Adrenal gland (tissue), 12 donors: ENCODE results near the gene RBM19. TPM values are rescaled to one million over a fixed set of nuclear protein-coding genes. Genes with fewer than 3 reads are reported as not detected.
A peak's percentile ranks its signal among the peaks of the same experiment; 100 is the strongest.

ENCODE experiments used
- DNase-seq, 7 donors: peaks; one replicate each; pipeline ENCODE4 v3.0.0-alpha.2; 2019 to 2020
- H3K27ac ChIP-seq, 5 donors: fragments of 200-600 bp; sonication (generic) in 4 of 5; 1 replicate in 3 of 5; 2 replicates in 2 of 5; pipeline versions ENCODE4 v1.5.1 to v1.8.0; 2016 to 2020; ENCODE audit warnings: mild to moderate bottlenecking in 1 of 5
- H3K27me3 ChIP-seq: fragments of 200-600 bp; 2 replicates; pipeline ENCODE4 v1.8.0; 2021
- H3K36me3 ChIP-seq, 2 donors: fragments of 200-600 bp; replicated peaks in 1 of 2; 1 replicate in 1 of 2; 2 replicates in 1 of 2; pipeline versions ENCODE4 v1.5.1 to v1.8.0; 2018 to 2022
- H3K4me1 ChIP-seq, 2 donors: fragments of 200-600 bp; replicated peaks in 1 of 2; 1 replicate in 1 of 2; 2 replicates in 1 of 2; pipeline versions ENCODE4 v1.5.1 to v1.8.0; 2018 to 2021
- H3K4me3 ChIP-seq, 4 donors: fragments of 200-600 bp; sonication (generic) in 3 of 4; one replicate each; pipeline ENCODE4 v1.5.1; 2016 to 2018
- H3K9me3 ChIP-seq, 3 donors: fragments of 200-600 bp; sonication (generic) in 1 of 3; replicated peaks in 1 of 3; 1 replicate in 2 of 3; 2 replicates in 1 of 3; pipeline versions ENCODE4 v1.5.1 to v1.8.0; 2016 to 2021
- POLR2A ChIP-seq, 2 donors: fragments of 450-650 bp; IDR thresholded peaks; one replicate each; pipeline ENCODE4 v1.6.1; 2017; ENCODE audit warnings: antibody characterized with exemption in 2 of 2, mild to moderate bottlenecking in 2 of 2, moderate library complexity in 1 of 2
- WGBS, 4 donors: extraction: QIAGEN DNeasy Blood & Tissue Kit in 2 of 4; methylation state at CpG; one replicate each; pipeline versions ENCODE4 v1.1.5 to v1.1.7; 2013 to 2017; 5-methylcytosine and 5-hydroxymethylcytosine counted together
- intact Hi-C, 2 donors: fragments of 100-400 bp; cut with DNase I; formaldehyde crosslinking; loops; one replicate each; pipeline versions ENCODE4 v1.14.1 to v1.15.0; 2022 to 2023
- polyA plus RNA-seq, 3 donors: library from polyadenylated mRNA; stranded (reverse); fragments of 200-250 nt in 2 of 3; fragments of 350-450 nt in 1 of 3; fragmentation: Illumina TruSeq in 1 of 3; extraction: RNeasy Lipid Tissue Mini Kit (QIAGEN cat#74804) in 1 of 3; gene quantifications; one replicate each; pipeline ENCODE4 v1.2.3, GENCODE V29; 2013 to 2014
- total RNA-seq, 9 donors: library from RNA; depleted of rRNA in 4 of 9; stranded (reverse); fragments of >200 nt in 4 of 9; fragments of 120-200 nt in 1 of 9; fragmentation: NEBNext Ultra II Directional in 1 of 9; extraction: Animal tissue kit (Norgen Biotek cat#: 25700) in 1 of 9; gene quantifications; one replicate each; pipeline versions ENCODE4 v1.1.0 to v1.2.4, GENCODE V29; 2013 to 2023
- TF ChIP-seq, protein P1 (sequence below), 6 experiments: fragments of 450-650 bp in 4 of 6; fragments of 200-600 bp in 2 of 6; sonication (generic) in 1 of 6; IDR thresholded peaks; 1 replicate in 5 of 6; 2 replicates in 1 of 6; pipeline versions ENCODE4 v1.5.1 to v1.8.0; 2016 to 2021; ENCODE audit warnings: antibody characterized with exemption in 6 of 6, mild to moderate bottlenecking in 2 of 6, moderate library complexity in 1 of 6
- donor health status: healthy with polysubstance abuse.
- donor health status: Bipolar disorder and iron deficiency.
- donor health status: DM: yes; HTN: yes; CAD: no.
- donor health status: DM: no; HTN: no; CAD: no.
- donor health status: DM: no; HTN: no; CAD: no.
- donor health status: DM: yes; HTN: yes; CAD: no.

RBM19 gene
- total and polyA plus RNA-seq, 12 donors: 19.6 to 71.4 (median 33.1) TPM

DNA sequence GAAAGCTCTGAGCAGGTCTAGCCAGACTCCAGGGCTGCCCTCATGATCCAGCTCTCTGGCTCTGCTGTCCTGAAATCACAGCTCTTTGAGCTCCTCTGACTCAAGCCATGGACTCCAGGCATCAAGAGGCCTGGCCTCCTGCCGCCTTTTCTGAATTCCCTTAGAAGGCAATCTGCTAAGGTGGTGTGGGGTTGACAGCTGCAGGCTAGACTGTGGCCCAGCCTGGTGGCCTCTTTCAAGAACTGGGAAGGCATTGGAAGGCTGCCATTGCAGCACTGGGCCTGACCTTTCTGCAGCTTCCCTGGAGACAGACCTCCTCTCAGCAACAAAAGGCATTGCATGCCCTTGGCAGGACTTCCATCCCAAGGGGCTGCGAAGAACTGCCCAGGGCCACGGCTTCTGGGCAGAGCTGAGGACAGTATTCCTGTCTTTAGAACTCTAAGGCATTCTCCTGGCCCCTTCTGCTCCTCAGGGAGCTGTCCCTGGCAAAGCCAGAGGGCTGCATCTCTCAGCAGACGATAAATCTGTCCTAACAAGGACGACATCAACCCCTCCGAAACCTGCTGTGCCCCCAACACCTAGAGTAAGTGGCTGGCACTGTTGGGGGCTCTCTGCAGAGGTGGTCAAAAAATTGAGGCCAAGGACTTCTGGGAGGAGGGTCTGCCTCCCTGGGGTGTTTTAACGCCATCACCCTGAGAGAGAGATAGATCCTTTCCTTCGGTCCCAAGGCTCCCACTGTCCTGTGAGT is 115.6 kb downstream of the RBM19 start:
- Histone ChIP-seq H3K9me3 (no peaks in the 10 kb centered on the region), H3K27ac (no peak overlapping the region), H3K36me3 (peaks cover 0 to 3% of the 10 kb centered on the region in 2 donors), H3K4me3 (no peak overlapping the region), H3K27me3 (no peaks in the 10 kb centered on the region), H3K4me1 (peaks cover 0 to 7% of the 10 kb centered on the region in 2 donors)
- WGBS, 4 donors: 64 to 82% (median 74%) methylated on average over 6 to 8 of the region's 8 CpGs
- no peak for TF ChIP-seq POLR2A (IDR thresholded peaks at IDR 0.05)
- TF ChIP-seq, protein P1, sequence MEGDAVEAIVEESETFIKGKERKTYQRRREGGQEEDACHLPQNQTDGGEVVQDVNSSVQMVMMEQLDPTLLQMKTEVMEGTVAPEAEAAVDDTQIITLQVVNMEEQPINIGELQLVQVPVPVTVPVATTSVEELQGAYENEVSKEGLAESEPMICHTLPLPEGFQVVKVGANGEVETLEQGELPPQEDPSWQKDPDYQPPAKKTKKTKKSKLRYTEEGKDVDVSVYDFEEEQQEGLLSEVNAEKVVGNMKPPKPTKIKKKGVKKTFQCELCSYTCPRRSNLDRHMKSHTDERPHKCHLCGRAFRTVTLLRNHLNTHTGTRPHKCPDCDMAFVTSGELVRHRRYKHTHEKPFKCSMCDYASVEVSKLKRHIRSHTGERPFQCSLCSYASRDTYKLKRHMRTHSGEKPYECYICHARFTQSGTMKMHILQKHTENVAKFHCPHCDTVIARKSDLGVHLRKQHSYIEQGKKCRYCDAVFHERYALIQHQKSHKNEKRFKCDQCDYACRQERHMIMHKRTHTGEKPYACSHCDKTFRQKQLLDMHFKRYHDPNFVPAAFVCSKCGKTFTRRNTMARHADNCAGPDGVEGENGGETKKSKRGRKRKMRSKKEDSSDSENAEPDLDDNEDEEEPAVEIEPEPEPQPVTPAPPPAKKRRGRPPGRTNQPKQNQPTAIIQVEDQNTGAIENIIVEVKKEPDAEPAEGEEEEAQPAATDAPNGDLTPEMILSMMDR (IDR thresholded peaks at IDR 0.05): no peak
- intact Hi-C loops: no loop called here
- DNase-seq: peak in 6 of 7 donors; percentile 30 to 67 (median 56)

DNA sequence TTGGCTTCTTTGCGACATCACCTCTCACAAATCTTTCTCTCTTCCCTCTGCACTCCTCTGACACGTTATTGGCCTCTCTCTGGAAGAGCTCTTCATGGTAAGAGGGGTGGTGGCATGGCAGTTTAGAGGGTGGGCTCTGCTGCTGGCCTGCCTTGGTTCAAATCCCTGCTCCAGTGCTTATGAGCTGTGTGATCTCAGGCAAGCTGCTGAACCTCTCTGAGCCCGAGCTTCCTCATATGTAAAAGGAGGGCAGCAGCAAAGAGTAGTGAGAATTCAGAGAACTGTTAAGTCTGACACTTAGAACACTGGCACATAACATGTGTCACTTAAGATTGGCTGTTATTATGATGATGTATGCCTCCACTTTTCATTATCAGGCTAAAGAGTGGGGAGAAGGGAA is 118.3 kb downstream of the RBM19 start:
- Histone ChIP-seq H3K9me3 (no peaks in the 10 kb centered on the region), H3K4me1 (peaks cover 0 to 7% of the 10 kb centered on the region in 2 donors), H3K27ac (no peak overlapping the region), H3K27me3 (no peaks in the 10 kb centered on the region), H3K4me3 (no peak overlapping the region), H3K36me3 (peaks cover 0 to 9% of the 10 kb centered on the region in 2 donors)
- TF ChIP-seq, protein P1 (IDR thresholded peaks at IDR 0.05): no peak
- DNase-seq: no peak
- 80 to 92% (median 89%) methylated on average over 3 of the region's 3 CpGs for WGBS, 4 donors
- intact Hi-C loops: no loop called here

DNA sequence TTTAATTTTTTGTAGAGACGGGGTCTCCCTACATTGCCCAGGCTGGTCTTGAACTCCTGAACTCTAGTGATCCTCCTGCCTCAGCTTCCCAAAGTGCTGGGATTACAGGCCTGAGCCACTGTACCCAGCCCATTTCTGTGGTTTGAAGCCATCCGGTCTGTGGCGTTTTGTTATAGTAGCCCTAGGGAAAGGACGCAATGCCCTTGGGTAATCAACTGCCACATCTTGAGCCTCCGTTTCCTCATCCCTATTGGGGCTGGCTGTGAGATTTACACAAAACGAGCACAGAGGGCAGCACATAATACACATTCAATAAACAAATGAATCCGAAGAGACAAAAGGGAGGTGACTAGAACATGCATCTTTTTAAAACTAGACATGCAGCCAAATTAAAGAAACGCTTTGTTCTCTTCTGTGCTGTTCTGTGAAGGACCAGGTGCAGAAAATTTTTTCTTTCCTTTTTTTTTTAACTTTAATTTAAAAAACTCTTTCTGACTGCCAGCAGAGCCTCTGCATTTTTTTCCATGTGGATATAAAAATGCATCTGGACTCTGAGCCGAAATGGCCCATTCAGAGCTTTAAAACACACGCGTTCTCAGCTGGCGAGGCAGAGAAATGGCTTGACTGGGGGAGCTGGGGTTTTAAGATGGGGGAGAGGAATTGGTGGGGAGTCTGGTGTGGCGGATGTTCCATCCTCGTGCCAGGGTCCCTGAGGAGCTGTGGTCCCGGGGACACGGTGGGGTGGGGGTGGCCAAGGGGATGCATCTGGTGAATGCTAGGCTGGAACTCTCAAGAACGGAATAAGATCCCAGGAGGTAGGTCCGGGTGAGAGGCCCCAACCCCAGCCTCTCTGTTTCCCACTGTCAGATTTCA is 119.0 kb downstream of the RBM19 start:
- Histone ChIP-seq H3K4me1 (peaks cover 0 to 7% of the 10 kb centered on the region in 2 donors), H3K9me3 (no peaks in the 10 kb centered on the region), H3K27ac (no peak overlapping the region), H3K4me3 (no peak overlapping the region), H3K36me3 (peaks cover 0 to 9% of the 10 kb centered on the region in 2 donors), H3K27me3 (no peaks in the 10 kb centered on the region)
- intact Hi-C loops: no loop called here
- DNase-seq: no peak
- WGBS, 4 donors: 93 to 96% (median 94%) methylated on average over 18 of the region's 18 CpGs
- TF ChIP-seq, protein P1 (IDR thresholded peaks at IDR 0.05): no peak

DNA sequence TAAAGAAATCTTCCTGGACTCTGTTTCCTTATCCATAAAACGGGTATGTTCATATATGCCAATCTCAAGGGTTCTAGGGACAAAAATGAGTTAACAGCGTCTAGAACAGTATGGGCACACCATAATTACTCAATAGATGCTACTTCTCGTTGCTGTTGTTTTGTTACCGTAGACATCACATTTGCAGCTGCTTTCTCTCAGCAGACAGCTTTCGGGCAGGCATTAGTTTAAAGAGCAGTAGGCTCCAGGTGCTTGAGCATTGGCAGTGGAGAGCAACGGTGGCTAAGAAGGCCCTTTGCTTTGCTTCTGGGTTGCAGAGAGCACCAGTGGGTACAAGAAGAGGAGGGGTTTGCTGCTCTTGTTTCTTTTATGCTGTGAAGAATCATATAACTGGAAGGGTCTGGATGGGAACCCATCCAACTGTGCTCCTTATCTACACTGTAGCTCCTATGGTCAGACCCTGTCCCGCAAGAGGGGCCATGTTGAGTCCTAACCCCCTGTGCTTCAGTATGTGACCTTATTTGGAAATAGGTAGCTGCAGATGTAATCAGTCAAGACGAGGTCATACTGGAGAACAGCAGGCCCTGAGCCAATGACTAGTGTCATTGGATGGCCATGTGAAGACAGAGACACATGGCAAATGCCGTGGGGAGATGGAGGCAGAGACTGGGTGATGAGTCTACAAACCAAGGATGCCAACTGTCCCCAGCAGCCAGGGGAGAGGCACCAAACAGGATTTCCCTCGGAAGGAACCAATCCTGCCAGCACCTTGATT is 120.0 kb downstream of the RBM19 start:
- no peak overlapping the region for H3K27ac ChIP-seq
- H3K4me1 ChIP-seq: peaks cover 0 to 7% of the 10 kb centered on the region in 2 donors
- TF ChIP-seq, protein P1 (IDR thresholded peaks at IDR 0.05): no peak
- no peak for TF ChIP-seq POLR2A (IDR thresholded peaks at IDR 0.05)
- H3K36me3 ChIP-seq: peaks cover 0 to 9% of the 10 kb centered on the region in 2 donors
- WGBS, 4 donors: 77 to 86% (median 80%) methylated on average over 10 of the region's 10 CpGs
- peak in 2 of 7 donors; percentile 29 to 31 for DNase-seq
- H3K9me3 ChIP-seq: no peaks in the 10 kb centered on the region
- H3K27me3 ChIP-seq: no peaks in the 10 kb centered on the region
- H3K4me3 ChIP-seq: no peak overlapping the region
- intact Hi-C loops: no loop called here
